ENCODE measurements around the gene DNTT.

The DNTT gene

GRCh38 chr10:96311180-96311715 is 7.0 kb downstream of the DNTT start:
- Histone ChIP-seq H3K4me2 (ENCODE audit: low read length) (no peak overlapping the region), H3K79me2 (ENCODE audit: low read length) (no peaks in the 10 kb centered on the region), H3K36me3 (replicated peaks; ENCODE audit: low read depth, low read length) (no peaks in the 10 kb centered on the region), H3K9ac (ENCODE audit: low read length) (no peak overlapping the region), H3K27me3 (ENCODE audit: low read depth, low read length) (peaks cover 5% of the 10 kb centered on the region; the same call in 1 of the 2 replicates), H3K27ac (ENCODE audit: low read length) (no peak overlapping the region), H3K9me3 (ENCODE audit: insufficient read depth, low read length) (no peaks in the 10 kb centered on the region), H2AFZ (ENCODE audit: low read depth, low read length) (no peak overlapping the region), H3K4me3 (ENCODE audit: low read length) (no peak overlapping the region), H3K4me1 (ENCODE audit: low read length) (peaks cover 8% of the 10 kb centered on the region), H4K20me1 (ENCODE audit: insufficient read depth, low read length) (no peaks in the 10 kb centered on the region)
- TF ChIP-seq, protein P1, sequence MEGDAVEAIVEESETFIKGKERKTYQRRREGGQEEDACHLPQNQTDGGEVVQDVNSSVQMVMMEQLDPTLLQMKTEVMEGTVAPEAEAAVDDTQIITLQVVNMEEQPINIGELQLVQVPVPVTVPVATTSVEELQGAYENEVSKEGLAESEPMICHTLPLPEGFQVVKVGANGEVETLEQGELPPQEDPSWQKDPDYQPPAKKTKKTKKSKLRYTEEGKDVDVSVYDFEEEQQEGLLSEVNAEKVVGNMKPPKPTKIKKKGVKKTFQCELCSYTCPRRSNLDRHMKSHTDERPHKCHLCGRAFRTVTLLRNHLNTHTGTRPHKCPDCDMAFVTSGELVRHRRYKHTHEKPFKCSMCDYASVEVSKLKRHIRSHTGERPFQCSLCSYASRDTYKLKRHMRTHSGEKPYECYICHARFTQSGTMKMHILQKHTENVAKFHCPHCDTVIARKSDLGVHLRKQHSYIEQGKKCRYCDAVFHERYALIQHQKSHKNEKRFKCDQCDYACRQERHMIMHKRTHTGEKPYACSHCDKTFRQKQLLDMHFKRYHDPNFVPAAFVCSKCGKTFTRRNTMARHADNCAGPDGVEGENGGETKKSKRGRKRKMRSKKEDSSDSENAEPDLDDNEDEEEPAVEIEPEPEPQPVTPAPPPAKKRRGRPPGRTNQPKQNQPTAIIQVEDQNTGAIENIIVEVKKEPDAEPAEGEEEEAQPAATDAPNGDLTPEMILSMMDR (IDR thresholded peaks at IDR 0.05; ENCODE audit: low read depth, low read length) = no peak
- no peak for TF ChIP-seq EZH2phosphoT487 (IDR thresholded peaks at IDR 0.05; ENCODE audit: low read depth)

DNA sequence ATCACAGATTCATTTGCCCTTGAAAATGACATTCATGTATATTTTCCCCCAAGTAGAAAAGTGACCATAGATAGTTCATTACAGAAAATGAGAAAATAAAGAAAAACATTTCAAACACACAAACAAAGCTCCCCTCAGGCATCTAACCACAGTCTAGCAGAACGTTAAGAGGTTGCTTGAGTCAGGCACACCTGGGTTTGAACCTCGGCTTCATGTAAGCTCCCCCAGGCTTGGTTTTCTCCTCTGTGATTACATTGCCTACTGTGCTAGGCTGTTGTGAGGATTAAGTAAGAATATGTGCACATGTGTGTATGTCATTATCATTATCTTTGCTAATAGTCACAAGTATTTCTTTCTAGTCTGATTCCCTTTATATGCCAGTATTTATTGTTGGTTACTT is 9.1 kb downstream of the DNTT start:
- TF ChIP-seq EZH2phosphoT487 (IDR thresholded peaks at IDR 0.05; ENCODE audit: low read depth) = no peak
- TF ChIP-seq, protein P1 (IDR thresholded peaks at IDR 0.05; ENCODE audit: low read depth, low read length) = no peak
- Histone ChIP-seq H3K4me3 (ENCODE audit: low read length) (no peak overlapping the region), H3K9ac (ENCODE audit: low read length) (no peak overlapping the region), H4K20me1 (ENCODE audit: insufficient read depth, low read length) (no peaks in the 10 kb centered on the region), H3K27ac (ENCODE audit: low read length) (no peak overlapping the region), H3K79me2 (ENCODE audit: low read length) (no peaks in the 10 kb centered on the region), H2AFZ (ENCODE audit: low read depth, low read length) (no peak overlapping the region), H3K27me3 (ENCODE audit: low read depth, low read length) (peaks cover 5% of the 10 kb centered on the region; the same call in 1 of the 2 replicates), H3K4me1 (ENCODE audit: low read length) (no peaks in the 10 kb centered on the region), H3K36me3 (replicated peaks; ENCODE audit: low read depth, low read length) (no peaks in the 10 kb centered on the region), H3K9me3 (ENCODE audit: insufficient read depth, low read length) (no peaks in the 10 kb centered on the region), H3K4me2 (ENCODE audit: low read length) (no peak overlapping the region)

GRCh38 chr10:96317067-96317833 is 13.0 kb downstream of the DNTT start:
- Histone ChIP-seq H3K9ac (ENCODE audit: low read length) (no peak overlapping the region), H3K4me3 (ENCODE audit: low read length) (no peak overlapping the region), H3K27ac (ENCODE audit: low read length) (no peak overlapping the region), H4K20me1 (ENCODE audit: insufficient read depth, low read length) (no peaks in the 10 kb centered on the region), H3K9me3 (ENCODE audit: insufficient read depth, low read length) (no peaks in the 10 kb centered on the region), H2AFZ (ENCODE audit: low read depth, low read length) (no peak overlapping the region), H3K36me3 (replicated peaks; ENCODE audit: low read depth, low read length) (no peaks in the 10 kb centered on the region), H3K27me3 (ENCODE audit: low read depth, low read length) (peaks cover 10% of the 10 kb centered on the region), H3K4me1 (ENCODE audit: low read length) (no peaks in the 10 kb centered on the region), H3K79me2 (ENCODE audit: low read length) (no peaks in the 10 kb centered on the region), H3K4me2 (ENCODE audit: low read length) (no peak overlapping the region)
- TF ChIP-seq, protein P1 (IDR thresholded peaks at IDR 0.05; ENCODE audit: low read depth, low read length) = peak; percentile 21
- no peak for TF ChIP-seq EZH2phosphoT487 (IDR thresholded peaks at IDR 0.05; ENCODE audit: low read depth)

GRCh38 chr10:96319754-96320474 is 15.7 kb downstream of the DNTT start:
- Histone ChIP-seq H3K36me3 (replicated peaks; ENCODE audit: low read depth, low read length) (no peaks in the 10 kb centered on the region), H4K20me1 (ENCODE audit: insufficient read depth, low read length) (no peaks in the 10 kb centered on the region), H3K27ac (ENCODE audit: low read length) (no peak overlapping the region), H3K4me1 (ENCODE audit: low read length) (no peaks in the 10 kb centered on the region), H3K79me2 (ENCODE audit: low read length) (no peaks in the 10 kb centered on the region), H3K9me3 (ENCODE audit: insufficient read depth, low read length) (no peaks in the 10 kb centered on the region), H3K9ac (ENCODE audit: low read length) (no peak overlapping the region), H3K4me2 (ENCODE audit: low read length) (no peak overlapping the region), H2AFZ (ENCODE audit: low read depth, low read length) (no peak overlapping the region), H3K27me3 (ENCODE audit: low read depth, low read length) (peaks cover 11% of the 10 kb centered on the region), H3K4me3 (ENCODE audit: low read length) (no peak overlapping the region)
- no peak for TF ChIP-seq EZH2phosphoT487 (IDR thresholded peaks at IDR 0.05; ENCODE audit: low read depth)
- TF ChIP-seq, protein P1 (IDR thresholded peaks at IDR 0.05; ENCODE audit: low read depth, low read length) = no peak
